Fibroblast of the aortic adventitia (primary cell): ENCODE results near the gene FABP2. TPM values are rescaled to one million over a fixed set of nuclear protein-coding genes. Genes with fewer than 3 reads are reported as not detected.

Source experiments
- DNase-seq: peaks from one replicate; pipeline ENCODE4 v3.0.0-alpha.2; 2010; ENCODE audit warnings: low read depth
- H3K4me3 ChIP-seq: 2 replicates; pipeline ENCODE4 v1.5.1; 2011; ENCODE audit warnings: low read depth, mild to moderate bottlenecking, control low read depth, low read length, moderate library complexity
- total RNA-seq: library from RNA; depleted of rRNA; stranded (reverse); fragments of >200 nt; gene quantifications from 2 replicates; pipeline ENCODE4 v1.2.3, GENCODE V29; 2012; ENCODE audit warnings: low replicate concordance
- TF ChIP-seq, protein P1 (sequence below): IDR thresholded peaks from 2 replicates; pipeline ENCODE4 v1.5.1; 2011; ENCODE audit warnings: mild to moderate bottlenecking, low read length, control low read depth, inconsistent platforms; ENCODE audit not compliant: insufficient read depth

FABP2 gene
- total RNA-seq, 1 donor = not detected

DNA sequence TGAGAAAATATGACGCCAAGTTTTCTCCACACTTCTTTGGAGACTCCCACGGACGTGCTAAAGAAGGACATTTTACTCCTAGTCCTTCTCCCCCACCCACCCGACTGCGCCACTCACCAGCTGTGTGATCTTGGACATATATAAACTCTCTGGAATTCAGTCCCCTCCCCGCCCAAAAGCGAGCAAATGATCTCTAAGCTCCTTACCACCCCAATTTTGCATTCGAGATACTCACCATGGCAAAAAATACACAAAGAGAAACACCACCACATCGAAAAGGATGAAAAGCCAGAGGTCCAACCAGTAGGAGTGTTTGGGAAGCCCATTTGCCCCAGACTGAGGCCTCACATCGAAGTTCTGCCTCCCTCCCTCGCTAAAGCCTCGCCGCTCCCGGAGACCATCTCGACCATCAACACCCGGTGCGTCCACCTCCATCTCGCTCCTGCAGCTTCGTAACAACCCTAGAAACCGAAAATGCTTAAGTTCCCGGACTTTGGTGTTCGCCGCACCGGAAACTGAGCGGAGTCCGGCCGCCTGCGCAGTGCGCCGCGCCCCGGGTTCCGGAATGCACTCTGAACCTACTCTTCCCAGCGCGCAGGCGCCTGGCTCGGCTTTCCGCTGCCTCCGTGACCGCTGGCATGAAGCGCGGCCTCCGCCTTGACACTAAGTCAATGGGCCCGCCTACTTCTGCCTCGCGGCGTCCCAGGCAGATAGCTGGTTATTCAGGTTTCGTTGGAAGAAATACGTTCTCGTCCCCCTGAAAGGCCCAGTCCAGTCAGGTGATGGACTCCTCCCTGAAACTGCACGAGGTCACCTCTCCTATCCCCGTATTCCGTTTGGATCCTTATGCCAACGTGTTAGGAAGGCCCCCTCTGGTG, 21.6 kb downstream of the FABP2 start:
- DNase-seq = peak; percentile 88
- TF ChIP-seq, protein P1, sequence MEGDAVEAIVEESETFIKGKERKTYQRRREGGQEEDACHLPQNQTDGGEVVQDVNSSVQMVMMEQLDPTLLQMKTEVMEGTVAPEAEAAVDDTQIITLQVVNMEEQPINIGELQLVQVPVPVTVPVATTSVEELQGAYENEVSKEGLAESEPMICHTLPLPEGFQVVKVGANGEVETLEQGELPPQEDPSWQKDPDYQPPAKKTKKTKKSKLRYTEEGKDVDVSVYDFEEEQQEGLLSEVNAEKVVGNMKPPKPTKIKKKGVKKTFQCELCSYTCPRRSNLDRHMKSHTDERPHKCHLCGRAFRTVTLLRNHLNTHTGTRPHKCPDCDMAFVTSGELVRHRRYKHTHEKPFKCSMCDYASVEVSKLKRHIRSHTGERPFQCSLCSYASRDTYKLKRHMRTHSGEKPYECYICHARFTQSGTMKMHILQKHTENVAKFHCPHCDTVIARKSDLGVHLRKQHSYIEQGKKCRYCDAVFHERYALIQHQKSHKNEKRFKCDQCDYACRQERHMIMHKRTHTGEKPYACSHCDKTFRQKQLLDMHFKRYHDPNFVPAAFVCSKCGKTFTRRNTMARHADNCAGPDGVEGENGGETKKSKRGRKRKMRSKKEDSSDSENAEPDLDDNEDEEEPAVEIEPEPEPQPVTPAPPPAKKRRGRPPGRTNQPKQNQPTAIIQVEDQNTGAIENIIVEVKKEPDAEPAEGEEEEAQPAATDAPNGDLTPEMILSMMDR = no peak
- peak overlapping the region; percentile 89 for H3K4me3 ChIP-seq

DNA sequence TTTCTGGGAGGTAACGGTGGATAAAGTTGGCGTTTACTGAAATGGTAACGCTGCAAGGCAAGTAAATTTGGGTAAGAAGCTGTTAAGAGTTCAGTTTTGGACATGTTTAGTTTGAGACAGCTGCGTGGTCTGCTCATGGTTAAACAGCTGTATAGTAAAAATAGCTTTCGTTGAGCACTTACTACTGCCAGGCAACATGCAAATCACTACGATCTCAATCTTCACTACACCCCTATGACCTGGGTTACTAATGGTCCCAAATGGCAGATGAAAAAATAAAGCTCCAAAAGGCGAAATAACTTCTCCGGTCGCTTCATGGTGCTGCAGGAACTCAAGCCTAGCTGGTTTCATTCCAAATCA, 22.2 kb downstream of the FABP2 start:
- TF ChIP-seq, protein P1 = no peak
- H3K4me3 ChIP-seq = peak overlapping the region; percentile 89
- no peak for DNase-seq

DNA sequence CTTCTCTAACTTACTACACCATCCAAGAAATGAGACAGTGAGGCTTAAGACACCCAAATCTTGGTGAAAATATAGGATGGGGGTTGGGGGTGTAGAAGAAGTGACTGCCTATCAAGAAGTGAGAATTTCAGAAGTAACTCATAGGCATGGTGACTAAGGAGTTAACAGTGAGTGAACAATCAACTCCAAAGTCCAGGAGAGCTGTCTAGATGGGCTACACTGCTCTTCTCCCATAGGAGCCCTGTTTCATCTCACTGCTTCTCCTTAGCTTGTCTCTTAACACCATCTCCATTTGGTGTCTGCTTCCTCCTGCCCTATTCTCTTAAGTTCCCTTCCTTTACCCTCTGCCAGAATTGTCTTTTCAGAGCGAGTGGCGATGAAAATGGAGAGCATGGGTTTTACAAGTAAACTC, 22.7 kb downstream of the FABP2 start:
- DNase-seq = peak; percentile 27
- TF ChIP-seq, protein P1 = no peak
- peak overlapping the region; percentile 89 for H3K4me3 ChIP-seq

DNA sequence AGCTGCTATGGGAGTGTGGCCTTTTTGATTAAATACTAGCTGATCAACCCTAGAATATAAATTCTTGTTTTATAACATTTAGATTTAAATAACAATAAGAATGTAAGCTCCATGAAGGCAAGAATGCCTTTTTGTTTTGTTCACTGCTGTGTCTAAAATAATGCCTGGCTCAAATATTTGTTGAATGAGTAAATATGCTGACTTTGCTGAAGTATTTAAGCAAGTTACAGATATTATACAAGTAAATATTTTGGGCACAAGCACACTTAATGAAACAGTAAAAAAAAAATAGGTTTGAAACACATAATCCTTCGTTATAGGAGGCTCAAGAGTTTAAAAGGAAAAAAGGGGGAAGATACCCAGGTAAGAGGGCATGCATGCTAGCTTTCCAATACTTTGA, 24.1 kb downstream of the FABP2 start:
- TF ChIP-seq, protein P1 = no peak
- no peak for DNase-seq
- no peak overlapping the region for H3K4me3 ChIP-seq

DNA sequence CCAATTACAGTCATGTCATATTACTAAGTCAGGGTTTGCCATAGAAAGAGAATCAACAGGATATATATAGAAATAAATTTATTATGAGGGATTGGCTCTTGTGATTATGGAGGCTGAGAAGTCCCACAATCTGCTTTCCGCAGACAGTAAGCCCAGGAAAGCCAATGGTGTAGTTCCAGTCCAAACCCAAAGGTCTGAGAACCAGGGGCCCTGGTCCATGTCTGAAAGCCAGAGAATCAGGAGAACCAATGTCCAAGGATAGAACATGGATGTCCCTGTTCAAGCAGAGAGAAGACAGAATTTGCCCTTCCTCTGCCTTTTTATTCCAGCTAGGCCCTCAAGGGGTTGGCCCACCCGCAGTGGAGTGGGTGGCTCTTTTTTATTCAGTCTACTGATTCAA, 25.6 kb downstream of the FABP2 start:
- H3K4me3 ChIP-seq = no peak overlapping the region
- DNase-seq = no peak
- TF ChIP-seq, protein P1 = no peak

DNA sequence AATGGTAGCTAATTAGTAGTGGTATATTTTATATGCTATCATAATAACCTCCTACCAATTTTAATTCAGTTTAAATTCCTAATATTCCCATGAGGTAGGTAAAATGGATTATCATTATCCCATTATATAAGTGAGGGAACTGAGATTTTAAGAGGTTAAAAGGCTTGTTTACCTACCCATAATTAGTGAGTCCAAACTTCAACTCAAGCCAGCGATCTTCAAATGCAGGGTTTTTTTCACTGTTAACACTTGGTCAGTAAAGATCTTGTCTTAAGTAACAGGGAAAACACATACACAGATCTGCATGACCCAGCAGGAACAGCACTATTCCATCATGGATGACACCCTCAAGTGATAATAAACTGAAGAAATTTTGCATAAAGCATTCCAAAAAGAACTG, 31.3 kb downstream of the FABP2 start:
- DNase-seq = no peak
- TF ChIP-seq, protein P1 = no peak
- no peak overlapping the region for H3K4me3 ChIP-seq

DNA sequence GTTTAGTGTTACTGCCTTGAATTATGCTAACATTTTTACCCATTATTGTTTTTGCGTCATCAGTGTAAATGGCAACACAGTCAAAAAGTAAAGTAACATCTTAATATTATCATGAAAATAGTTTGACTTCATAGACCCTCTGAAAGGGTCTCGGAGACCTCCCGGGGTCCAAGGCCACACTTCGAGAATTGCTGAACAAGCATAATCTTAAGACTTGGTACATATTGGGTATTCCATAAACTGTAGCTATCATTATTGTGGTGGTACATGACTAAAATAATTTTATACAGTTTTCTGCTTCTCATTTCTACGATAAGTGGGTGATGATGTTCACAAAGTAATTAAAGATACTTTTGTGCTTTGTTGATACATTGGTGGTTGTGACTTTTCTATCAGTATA, 32.6 kb downstream of the FABP2 start:
- no peak for DNase-seq
- no peak overlapping the region for H3K4me3 ChIP-seq
- TF ChIP-seq, protein P1 = no peak
